Activated naive CD4-positive, alpha-beta T cell treated with Interleukin-2 at 50 U/mL for 16 hours (primary cell): ENCODE results near the gene UCP2.
"Not testable (repeated sequence)": the region's sequence is repeated elsewhere in the genome, so short reads cannot be mapped to it uniquely, and the experiment has no call there.

Source experiments
- DNase-seq: peaks from one replicate; pipeline ENCODE4 v3.0.0-alpha.2; 2020

Gene UCP2

DNA sequence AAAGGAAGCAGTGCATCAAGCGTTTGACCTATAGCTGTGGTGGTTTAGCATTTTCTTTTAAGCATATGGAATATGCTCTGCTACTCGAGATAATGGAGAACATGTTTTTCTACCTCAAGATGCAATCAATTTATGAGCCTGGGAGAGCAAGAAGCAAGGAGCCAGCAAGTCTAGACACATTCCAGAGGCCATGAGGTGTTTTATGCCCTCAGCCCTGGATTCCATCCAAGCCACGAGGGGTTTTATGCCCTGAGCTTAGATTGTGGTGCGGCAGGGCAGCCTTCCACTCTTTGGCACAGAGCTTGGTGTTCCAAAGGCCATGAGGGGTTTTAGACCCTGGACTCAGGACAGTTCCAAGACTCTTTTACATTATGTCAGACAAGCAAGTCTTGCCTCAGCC, 43.5 kb downstream of the UCP2 start:
- DNase-seq = no peak

DNA sequence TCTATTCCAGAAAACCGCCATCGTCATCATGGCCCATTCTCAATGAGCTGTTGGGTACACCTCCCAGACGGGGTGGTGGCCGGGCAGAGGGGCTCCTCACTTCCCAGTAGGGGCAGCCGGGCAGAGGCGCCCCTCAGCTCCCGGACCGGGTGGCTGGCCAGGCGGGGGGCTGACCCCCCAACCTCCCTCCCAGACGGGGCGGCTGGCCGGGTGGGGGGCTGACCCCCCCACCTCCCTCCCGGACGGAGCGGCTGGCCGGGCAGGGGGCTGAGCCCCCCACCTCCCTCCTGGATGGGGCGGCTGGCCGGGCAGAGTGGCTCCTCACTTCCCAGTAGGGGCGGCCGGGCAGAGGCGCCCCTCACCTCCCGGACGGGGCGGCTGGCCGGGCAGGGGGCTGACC, 46.6 kb downstream of the UCP2 start:
- not testable (repeated sequence) for DNase-seq

DNA sequence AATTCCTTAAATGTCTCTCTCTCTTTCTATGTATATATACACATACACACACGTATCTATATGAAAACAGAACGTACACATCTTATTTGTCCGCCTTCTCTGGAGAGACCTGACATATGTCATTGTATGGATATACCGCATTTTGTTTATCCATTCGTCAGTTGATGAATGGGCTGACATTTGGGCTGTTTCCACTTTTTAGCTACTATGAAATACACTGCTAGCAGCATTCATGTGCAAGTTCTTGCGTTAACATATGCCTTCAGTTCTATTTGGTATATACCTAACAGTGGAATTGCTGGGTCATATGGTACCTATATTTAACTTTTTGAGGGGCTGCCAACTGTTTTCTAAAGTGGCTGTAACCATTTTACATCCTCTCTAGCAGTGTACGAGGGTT, 49.9 kb downstream of the UCP2 start:
- no peak for DNase-seq

DNA sequence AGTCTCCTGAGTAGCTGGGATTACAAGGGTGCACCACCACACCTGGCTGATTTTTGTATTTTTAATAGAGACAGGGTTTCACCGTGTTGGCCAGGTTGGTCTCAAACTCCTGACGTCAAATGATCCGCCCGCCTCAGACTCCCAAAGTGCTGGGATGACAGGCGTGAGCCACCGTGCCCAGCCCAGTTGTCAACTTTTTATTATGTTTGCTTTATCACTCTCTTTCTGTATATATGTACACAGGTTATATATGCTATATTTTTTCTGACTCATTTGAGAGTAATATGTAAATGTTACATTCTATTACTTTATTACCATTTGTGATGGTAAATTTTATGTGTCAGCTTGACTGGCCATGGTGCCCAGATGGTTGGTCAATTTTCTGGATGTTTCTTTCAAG, 50.7 kb downstream of the UCP2 start:
- DNase-seq = no peak

DNA sequence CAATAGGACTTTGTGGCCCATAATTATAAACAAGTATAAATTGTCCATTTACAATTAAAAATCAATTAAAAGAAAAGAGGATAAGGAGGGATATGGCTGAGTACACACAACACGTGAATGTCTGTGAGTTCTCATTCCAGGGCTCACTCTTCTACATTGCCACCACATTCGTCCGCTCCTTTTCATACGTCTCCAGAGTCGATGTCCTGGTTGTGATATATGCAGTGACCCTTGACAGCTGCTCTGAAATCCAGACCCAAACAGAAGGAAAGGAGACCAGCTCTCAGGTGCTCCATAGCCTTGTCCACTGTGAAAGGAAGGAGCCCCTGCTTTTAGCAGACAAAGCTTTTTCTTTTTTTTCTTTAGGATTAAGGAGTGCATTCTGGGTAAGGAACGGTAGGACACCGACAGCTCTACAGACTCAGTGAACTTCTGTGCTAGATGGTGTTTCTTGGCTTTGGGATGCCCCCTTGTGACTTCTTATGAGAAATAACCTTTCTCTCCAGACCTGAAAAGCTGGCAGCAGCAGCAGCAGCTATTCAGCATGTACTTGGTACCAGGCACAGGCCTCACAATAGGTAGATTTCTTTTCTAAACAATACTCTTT, 51.5 kb downstream of the UCP2 start:
- no peak for DNase-seq

DNA sequence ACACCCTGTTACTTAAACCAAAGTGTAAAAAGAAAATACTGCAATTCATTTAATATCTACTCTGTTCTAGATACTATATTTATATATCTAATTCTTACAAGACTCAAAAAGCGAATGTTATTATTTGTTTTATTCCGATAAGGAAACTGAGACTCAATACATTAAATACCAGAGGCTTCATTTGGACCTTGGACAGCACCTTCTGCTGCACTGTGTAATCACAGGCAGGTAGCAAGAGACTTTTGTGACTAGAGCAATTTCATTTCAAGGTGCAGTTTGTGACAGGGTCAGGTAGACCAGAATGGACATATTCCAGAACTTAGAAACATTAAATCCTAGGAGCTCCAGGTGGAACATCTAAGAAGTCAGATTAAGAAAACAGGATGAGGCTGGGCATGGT, 53.3 kb downstream of the UCP2 start:
- DNase-seq = no peak
